NCI-H82 treated with DMSO at 0.1 percent for 48 hours (cell line): Measurements from ENCODE around the gene ENOPH1.
A peak's percentile ranks its signal among the peaks of the same experiment; 100 is the strongest.

Experiments
- DNase-seq: peaks from one replicate; lab custom pipeline; 2025; ENCODE audit not compliant: unreplicated experiment; lab: John Stamatoyannopoulos, UW

Gene ENOPH1

GRCh38 chr4:82425478-82425877, 4.9 kb upstream of the ENOPH1 start:
- no peak for DNase-seq

DNA sequence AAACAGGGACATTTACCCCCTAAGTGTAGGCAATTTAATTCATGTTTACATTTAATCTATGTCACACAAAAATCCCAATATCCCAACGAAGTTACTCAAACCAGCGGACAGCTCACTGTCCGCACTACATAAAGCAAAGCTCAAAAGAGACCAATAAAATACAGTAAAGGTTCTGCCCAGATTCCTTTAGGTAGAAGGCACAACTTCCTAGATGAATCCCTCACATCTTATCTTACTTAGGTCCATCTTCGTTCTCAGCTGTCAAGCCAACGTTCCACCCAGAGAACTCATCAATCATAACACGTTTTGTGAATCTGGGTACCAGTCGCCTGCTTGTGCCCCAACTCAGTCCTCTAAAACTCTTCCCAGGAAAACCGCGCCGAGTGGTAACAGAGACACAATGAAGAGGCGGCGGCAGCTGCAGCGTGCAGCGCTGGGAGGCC, 1.8 kb upstream of the ENOPH1 start:
- DNase-seq = no peak

- DNase-seq = peak; percentile 57
These were observed 1.2 kb upstream of the ENOPH1 start for GRCh38 chr4:82428969-82429727.

DNA sequence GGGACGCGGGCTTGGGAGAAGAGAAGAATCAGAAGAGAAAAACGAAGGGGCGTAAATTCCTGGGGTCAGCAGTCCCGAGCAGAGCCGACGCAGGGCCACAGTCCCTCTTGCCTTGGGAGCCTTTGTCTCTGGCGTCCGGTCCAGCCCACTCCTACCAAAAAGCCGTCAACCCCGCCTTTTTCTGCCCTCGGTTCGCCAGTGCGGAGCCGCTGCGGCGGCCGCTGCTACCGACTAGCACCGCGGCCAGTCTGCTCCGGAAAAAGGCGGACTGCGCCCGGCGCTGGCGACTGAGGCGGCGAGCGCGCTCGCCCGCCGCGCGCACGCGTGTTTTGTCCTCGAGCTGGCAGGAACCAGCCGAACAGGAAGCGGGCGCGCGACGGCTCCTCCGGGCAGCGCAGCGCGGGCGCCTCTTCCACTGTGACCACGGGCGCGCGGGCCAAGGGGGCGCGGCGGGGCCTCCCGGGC, 630 bp upstream of the ENOPH1 start:
- DNase-seq = no peak

DNA sequence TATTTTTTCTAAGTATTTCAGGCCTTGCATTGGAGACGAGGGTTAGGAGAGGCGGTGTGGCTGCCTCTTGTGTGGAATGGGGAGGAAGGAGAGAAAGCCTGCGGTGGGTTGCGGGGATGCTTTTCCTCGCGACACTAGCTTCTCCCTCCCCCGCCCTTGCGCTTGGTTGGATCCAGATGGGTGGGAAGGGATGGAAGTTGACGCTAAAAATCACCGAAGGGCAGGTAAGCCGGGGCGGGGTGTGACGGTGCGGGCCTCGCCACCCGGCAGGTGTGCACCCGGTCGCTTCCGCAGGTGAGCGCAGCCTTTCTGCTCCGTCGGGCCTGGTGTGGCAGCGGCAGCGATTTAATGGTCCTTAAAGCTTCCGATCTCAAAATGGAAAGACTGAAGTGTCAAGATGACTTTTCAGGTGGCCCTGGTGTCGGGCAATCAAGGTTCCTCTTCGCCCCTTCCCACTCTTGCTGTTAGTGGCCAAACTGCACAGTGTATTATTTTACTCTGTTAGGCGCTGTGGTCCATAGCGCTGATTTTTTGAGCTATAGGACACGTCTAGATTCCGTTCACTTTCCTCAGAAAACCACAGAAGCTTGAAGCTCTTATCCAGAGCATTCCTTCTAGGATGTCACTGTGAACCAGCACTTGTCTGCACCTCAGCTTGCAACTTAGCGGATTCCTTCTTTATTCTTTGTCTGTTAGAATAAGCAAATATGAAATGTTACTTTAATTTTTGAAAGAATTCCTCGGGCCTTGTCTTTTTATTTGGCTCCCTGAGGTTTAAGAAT, 765 bp downstream of the ENOPH1 start:
- DNase-seq = peak; percentile 13

- DNase-seq = no peak
These were observed 1.4 kb downstream of the ENOPH1 start for GRCh38 chr4:82431831-82432230.

DNA sequence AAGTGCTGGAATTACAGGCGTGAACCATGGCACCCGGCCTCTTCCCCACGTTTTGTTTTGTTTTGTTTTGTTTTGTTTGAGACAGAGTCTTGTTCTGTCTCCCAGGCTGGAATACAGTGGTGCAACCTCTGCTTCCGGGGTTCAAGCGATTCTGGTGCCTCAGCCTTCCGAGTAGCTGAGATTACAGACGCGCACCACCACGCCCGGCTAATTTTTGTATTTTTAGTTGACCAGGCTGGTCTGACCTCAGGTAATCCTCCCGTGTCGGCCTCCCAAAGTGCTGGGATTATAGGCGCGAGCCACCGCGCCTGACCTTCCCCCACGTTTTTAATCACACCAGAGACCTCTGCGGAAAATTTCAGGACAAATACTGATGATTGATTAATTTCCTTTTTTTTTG, 2.2 kb downstream of the ENOPH1 start:
- no peak for DNase-seq

DNA sequence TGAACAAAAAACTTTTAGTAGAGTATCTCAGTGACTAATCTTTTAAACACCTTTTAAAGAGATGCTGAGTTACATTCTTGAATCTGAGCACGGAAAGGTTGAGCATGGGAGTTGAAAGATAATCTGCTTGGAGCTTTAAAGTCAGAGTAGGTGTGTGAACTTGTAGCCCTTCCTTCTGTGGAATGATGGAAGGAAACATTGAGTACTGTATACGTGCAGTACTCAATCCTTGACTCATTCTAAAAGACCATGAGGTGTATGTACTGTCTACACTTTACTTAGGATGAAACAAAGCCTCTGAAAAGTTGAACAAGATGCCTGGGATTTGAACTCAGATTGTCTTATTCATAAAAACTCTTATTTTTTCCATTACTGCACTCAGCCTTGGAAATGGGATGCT, 3.4 kb downstream of the ENOPH1 start:
- no peak for DNase-seq

DNA sequence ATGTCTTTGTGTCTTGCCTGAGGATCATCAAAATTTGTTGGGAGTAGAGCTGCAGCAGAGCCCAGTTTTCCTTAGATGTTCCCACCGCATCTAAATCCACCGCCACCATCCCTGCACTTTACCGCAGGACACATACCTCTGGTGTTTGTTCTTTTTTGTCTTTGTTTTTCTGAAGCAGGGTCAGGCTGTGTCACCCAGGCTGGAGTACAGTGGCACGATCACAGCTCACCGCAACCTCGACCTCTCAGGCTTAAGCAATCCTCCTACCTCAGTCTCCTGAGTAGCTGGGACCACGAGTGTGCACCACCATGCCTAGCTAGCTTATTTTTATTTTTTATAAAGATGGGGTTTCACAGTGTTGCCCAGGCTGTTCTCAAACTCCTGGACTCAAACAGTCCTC, 4.6 kb downstream of the ENOPH1 start:
- DNase-seq = no peak

DNA sequence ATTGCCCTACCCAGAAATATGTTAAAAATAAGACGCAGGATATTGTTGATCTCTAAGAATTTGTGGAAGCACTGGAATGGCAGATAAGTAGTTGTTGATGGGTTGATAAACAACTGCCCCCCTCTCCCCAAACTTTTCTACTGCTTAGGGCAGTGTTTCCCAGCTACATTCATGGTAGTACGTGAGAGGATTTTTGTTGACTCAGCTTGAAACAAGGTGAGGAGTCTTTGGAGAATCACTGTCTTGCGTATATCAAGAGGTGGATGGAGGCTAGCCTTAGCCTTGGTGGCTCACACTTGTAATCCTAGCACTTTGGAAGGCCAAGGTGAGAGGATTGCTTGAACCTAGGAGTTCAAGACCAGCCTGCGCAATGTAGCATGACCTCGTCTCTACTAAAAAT, 5.7 kb downstream of the ENOPH1 start:
- DNase-seq = no peak

DNA sequence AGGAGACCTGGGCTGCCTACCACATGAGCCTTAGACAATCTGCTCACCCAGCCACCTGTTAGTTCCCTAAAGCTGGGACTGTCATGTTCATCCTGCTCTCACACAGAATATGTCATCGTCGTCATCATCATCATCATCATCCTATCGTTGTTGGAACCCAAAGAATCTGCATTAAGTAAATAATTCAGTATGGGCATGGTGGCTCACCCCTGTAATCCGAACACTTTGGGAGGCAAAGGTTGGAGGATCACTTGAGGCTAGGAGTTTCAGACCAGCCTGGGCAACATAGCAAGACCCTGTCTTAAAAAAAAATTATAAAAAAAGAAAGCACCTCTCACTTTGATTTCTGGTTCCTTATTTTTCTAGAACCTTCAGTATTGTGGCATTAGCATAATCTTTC, 6.4 kb downstream of the ENOPH1 start:
- no peak for DNase-seq

DNA sequence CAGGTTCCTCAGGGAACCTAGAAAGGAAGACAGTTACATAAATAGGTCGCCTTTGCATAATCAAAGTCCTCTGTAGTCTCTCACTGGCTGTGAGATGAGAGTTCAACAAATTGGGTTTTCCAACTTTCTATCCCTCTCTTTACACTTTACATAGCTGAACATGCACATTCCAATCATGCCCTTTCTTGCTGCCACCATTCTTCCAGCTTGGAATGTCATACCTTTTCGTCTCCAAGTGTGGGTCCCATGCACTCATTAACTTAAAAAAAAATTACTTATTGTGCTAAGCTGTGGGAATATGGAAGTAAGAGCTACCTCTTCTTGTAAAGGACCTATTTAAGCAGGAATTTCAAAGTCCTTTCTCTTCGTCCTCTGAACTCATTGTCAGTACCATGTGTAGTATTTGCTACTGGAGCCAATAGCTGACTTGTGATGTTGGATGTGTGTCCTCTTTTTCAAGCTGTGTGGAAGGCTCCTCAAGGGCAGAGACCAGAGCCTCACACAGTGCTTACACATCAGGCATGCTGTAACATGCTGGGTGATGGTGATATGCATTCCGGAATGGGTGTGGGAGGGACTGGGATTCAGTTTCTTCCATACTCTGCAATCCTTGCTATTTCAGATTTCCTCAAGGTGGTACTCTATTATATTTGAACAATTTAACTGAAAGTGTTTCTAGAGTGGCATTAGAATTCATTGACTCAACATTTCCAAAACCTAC, 7.1 kb downstream of the ENOPH1 start:
- no peak for DNase-seq

DNA sequence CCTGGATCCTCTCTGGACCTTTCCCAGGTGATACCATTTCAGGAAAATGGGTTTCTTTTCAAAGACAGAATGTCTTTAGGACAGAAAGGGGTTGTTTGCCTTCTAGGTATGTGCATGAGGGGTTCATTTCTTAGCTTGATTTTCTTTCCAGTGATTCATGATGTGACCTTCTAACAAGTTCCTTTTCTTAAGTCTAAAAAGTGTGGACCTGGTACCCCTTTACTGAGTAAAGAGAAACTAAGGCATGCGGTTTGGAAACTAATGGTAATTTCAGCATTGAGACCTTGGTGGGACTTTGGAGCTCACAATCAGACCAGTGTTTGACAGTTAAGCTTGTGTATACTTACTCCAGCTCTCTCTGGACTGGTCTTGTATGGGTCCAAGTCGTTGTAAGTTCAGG, 8.7 kb downstream of the ENOPH1 start:
- DNase-seq = no peak

- DNase-seq = no peak
These were observed 17.5 kb downstream of the ENOPH1 start for GRCh38 chr4:82447886-82448285.

DNA sequence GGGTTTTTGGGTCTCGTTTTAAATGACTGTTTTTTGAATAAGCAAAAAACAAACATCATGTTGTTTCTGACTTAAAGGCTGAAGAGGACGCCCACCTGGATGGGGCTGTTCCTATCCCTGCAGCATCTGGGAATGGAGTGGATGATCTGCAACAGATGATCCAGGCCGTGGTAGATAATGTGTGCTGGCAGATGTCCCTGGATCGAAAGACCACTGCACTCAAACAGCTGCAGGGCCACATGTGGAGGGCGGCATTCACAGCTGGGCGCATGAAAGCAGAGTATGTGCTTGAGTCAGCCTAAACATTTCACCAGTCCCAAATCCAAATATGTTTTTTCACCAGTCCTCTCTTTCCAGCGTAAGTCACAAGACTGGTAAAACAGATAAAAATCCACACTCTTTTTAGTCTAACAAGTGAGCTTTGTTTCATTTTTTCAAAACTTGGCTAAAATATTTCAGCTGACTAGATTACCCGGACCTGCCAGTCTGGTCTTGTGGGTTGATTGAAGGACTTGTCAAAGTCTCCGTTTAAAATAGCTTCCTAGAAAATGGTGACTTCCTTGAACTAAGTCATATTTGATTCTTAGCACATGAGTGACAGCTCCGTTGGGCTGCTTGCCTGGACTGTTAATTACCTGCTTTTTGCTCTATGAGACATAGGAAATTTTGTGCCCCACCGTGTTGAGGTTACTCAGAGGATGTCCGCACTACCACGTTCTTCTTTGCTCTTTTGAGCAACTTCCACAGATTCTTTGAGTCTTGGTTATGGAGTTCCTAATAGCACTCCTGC, 20.8 kb downstream of the ENOPH1 start:
- DNase-seq = no peak

DNA sequence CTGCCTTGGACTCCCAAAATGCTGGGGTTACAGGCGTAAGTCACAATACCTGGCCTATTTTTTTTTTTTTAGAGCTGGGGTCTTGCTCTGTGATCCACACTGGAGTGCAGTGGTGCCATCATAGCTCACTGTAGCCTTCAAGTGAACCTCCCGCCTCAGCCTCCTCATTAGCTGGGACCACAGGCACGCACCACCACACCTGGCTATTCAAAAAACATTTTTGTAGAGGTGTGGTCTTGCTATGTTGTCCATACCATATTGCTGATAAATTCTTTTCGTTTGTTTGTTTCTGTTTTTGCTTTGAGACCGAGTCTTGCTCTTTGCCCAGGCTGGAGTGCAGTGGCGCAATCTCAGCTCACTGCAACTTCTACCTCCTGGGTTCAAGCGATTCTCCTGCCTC, 21.6 kb downstream of the ENOPH1 start:
- DNase-seq = no peak

- DNase-seq = no peak
These were observed 26.9 kb downstream of the ENOPH1 start for GRCh38 chr4:82457266-82457665.

- no peak for DNase-seq
These were observed 28.3 kb downstream of the ENOPH1 start for GRCh38 chr4:82458729-82459128.

- no peak for DNase-seq
These were observed 31.3 kb downstream of the ENOPH1 start for GRCh38 chr4:82461710-82462109.

DNA sequence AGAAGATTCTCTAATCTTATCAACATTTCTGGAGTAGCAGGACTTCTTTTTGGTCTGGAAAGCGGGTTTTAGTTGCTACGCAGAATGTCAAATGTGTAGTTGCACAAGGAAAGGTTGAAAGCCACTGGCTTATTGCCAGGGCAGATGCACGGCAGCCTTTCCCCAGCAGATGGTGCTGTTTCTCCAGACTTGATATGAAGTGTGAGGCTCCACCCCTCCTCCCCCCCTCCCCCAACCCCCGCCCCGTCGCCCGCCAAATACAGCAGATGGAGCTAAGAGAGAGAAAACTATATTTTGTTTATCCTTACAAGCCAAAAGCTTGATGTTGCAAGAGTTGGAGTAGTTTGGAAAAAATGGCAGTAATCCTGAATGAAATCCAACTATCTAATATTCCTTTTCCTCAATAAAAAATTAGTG, 32.0 kb downstream of the ENOPH1 start:
- peak; percentile 60 for DNase-seq

DNA sequence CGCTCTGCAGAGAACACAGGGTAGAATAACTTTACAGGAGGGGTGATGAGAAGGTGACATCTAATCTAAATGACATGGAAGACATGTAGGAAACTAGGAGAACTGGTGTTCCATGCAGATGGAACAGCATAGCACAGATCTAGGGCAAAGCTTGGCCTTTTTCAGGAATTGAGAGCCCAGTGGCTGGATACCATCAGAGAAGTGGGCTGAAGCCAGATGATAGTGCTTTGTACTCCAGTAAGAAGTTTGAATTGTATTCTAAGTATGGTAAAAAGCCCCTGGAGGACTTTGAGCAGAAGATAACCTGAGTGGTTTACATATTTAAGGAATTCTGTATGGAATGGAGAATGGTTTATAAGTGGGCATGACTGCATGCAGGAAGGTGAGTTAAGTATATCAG, 32.8 kb downstream of the ENOPH1 start:
- no peak for DNase-seq
